ENCODE data around the gene NOTCH2.

Gene NOTCH2

GRCh38 chr1:119870917-119871596 is 198.4 kb downstream of the NOTCH2 start:
- DNase-seq: peak; percentile 40 to 50

- no peak for DNase-seq
Observed at GRCh38 chr1:119869995-119870394, 199.5 kb downstream of the NOTCH2 start.

- no peak for DNase-seq
Observed at GRCh38 chr1:119868176-119868575, 201.3 kb downstream of the NOTCH2 start.

- DNase-seq: no peak
Observed at GRCh38 chr1:119866451-119866850, 203.0 kb downstream of the NOTCH2 start.

- DNase-seq: no peak
Observed at GRCh38 chr1:119865627-119866026, 203.8 kb downstream of the NOTCH2 start.

GRCh38 chr1:119862276-119862675 is 207.2 kb downstream of the NOTCH2 start:
- no peak for DNase-seq
